Tibial artery (tissue), 4 donors: ENCODE measurements around the gene RTL10.

ENCODE experiments used
- DNase-seq, 2 donors: peaks; one replicate each; pipeline ENCODE4 v3.0.0-alpha.2; 2019
- H3K27ac ChIP-seq, 2 donors: fragments of 200-600 bp; sonication (generic) in 1 of 2; 1 replicate in 1 of 2; 2 replicates in 1 of 2; pipeline ENCODE4 v1.5.1; 2018 to 2019; ENCODE audit warnings: mild to moderate bottlenecking in 1 of 2
- H3K27me3 ChIP-seq, 2 donors: fragments of 200-600 bp; sonication (generic) in 1 of 2; one replicate each; pipeline versions ENCODE4 v1.5.1 to v1.6.0; 2016 to 2019
- H3K36me3 ChIP-seq, 3 donors: fragments of 200-600 bp; sonication (generic) in 2 of 3; one replicate each; pipeline ENCODE4 v1.5.1; 2016 to 2019; ENCODE audit warnings: mild to moderate bottlenecking in 2 of 3
- H3K4me1 ChIP-seq, 4 donors: fragments of 200-600 bp; sonication (generic) in 2 of 4; 1 replicate in 3 of 4; 2 replicates in 1 of 4; pipeline ENCODE4 v1.5.1; 2016 to 2019
- H3K4me3 ChIP-seq, 2 donors: fragments of 200-600 bp; sonication (generic) in 1 of 2; 1 replicate in 1 of 2; 2 replicates in 1 of 2; pipeline ENCODE4 v1.5.1; 2018 to 2019; ENCODE audit warnings: mild to moderate bottlenecking in 2 of 2
- H3K9me3 ChIP-seq, 3 donors: fragments of 200-600 bp; sonication (generic) in 1 of 3; one replicate each; pipeline ENCODE4 v1.5.1; 2016 to 2019
- CTCF ChIP-seq, 2 experiments: fragments of 200-600 bp in 1 of 2; fragments of 450-650 bp in 1 of 2; IDR thresholded peaks; one replicate each; pipeline ENCODE4 v1.5.1; 2017 to 2019; ENCODE audit warnings: antibody characterized with exemption in 2 of 2, mild to moderate bottlenecking in 1 of 2, moderate library complexity in 1 of 2
- intact Hi-C: fragments of 100-400 bp; cut with DNase I; formaldehyde crosslinking; loops from one replicate; pipeline ENCODE4 v1.15.0; 2023; ENCODE audit warnings: low total_unique reads

The RTL10 gene

GRCh38 chr22:19814428-19814827 is 40.2 kb downstream of the RTL10 start:
- DNase-seq: peak in 1 of 2 donors; percentile 20
- Histone ChIP-seq H3K4me3 (no peak overlapping the region), H3K9me3 (no peaks in the 10 kb centered on the region), H3K4me1 (no peaks in the 10 kb centered on the region), H3K27me3 (no peaks in the 10 kb centered on the region), H3K36me3 (peaks cover 0 to 13% (median 0%) of the 10 kb centered on the region in 3 donors), H3K27ac (no peak overlapping the region)
- no peak for TF ChIP-seq CTCF (IDR thresholded peaks at IDR 0.05)
- intact Hi-C loops: no loop called here

GRCh38 chr22:19812910-19813309 is 41.8 kb downstream of the RTL10 start:
- H3K4me1 ChIP-seq: no peaks in the 10 kb centered on the region
- TF ChIP-seq CTCF (IDR thresholded peaks at IDR 0.05): no peak
- peaks cover 0 to 7% (median 0%) of the 10 kb centered on the region in 3 donors for H3K36me3 ChIP-seq
- H3K27ac ChIP-seq: no peak overlapping the region
- H3K4me3 ChIP-seq: no peak overlapping the region
- intact Hi-C loops: no loop called here
- H3K27me3 ChIP-seq: no peaks in the 10 kb centered on the region
- no peaks in the 10 kb centered on the region for H3K9me3 ChIP-seq
- DNase-seq: peak in 1 of 2 donors; percentile 12

- Histone ChIP-seq H3K9me3 (no peaks in the 10 kb centered on the region), H3K27me3 (no peaks in the 10 kb centered on the region), H3K4me3 (no peak overlapping the region), H3K36me3 (peaks cover 0 to 7% (median 0%) of the 10 kb centered on the region in 3 donors), H3K27ac (no peak overlapping the region), H3K4me1 (no peaks in the 10 kb centered on the region)
- no peak for TF ChIP-seq CTCF (IDR thresholded peaks at IDR 0.05)
- peak in 1 of 2 donors; percentile 66 for DNase-seq
- intact Hi-C loops: no loop called here
These were observed 42.6 kb downstream of the RTL10 start for GRCh38 chr22:19811811-19812771.

- no peak overlapping the region for H3K4me3 ChIP-seq
- TF ChIP-seq CTCF (IDR thresholded peaks at IDR 0.05): no peak
- no peak overlapping the region for H3K27ac ChIP-seq
- intact Hi-C loops: no loop called here
- H3K27me3 ChIP-seq: no peaks in the 10 kb centered on the region
- H3K4me1 ChIP-seq: no peaks in the 10 kb centered on the region
- DNase-seq: peak in 1 of 2 donors; percentile 29
- peaks cover 0 to 14% (median 0%) of the 10 kb centered on the region in 3 donors for H3K36me3 ChIP-seq
- no peaks in the 10 kb centered on the region for H3K9me3 ChIP-seq
These were observed 43.5 kb downstream of the RTL10 start for GRCh38 chr22:19811211-19811621.

- H3K27me3 ChIP-seq: no peaks in the 10 kb centered on the region
- no peak overlapping the region for H3K27ac ChIP-seq
- no peak for TF ChIP-seq CTCF (IDR thresholded peaks at IDR 0.05)
- H3K36me3 ChIP-seq: peaks cover 0 to 21% (median 4%) of the 10 kb centered on the region in 3 donors
- intact Hi-C loops: no loop called here
- no peak overlapping the region for H3K4me3 ChIP-seq
- H3K9me3 ChIP-seq: no peaks in the 10 kb centered on the region
- DNase-seq: peak in 1 of 2 donors; percentile 57
- H3K4me1 ChIP-seq: no peaks in the 10 kb centered on the region
These were observed 44.1 kb downstream of the RTL10 start for GRCh38 chr22:19810381-19811201.
